ENCODE measurements around the gene PTGER2. TPM values are rescaled to one million over a fixed set of nuclear protein-coding genes. Genes with fewer than 3 reads are reported as not detected.
A peak's percentile ranks its signal among the peaks of the same experiment; 100 is the strongest.

Gene PTGER2
- total RNA-seq, 4 donors from 2014 or later = 2.1 to 14.4 (median 4.0) TPM

- H3K27ac ChIP-seq = peak within 1 kb of the TSS in 2 of 4 donors; percentile 50 to 57
- H3K4me1 ChIP-seq = peaks cover 0 to 40% (median 3%) of the 10 kb centered on the region in 4 donors
- H3K4me3 ChIP-seq = peak within 1 kb of the TSS; percentile 28 to 57 (median 40)
- no peak for TF ChIP-seq POLR2A (IDR thresholded peaks at IDR 0.05)
- no peak for TF ChIP-seq EP300 (IDR thresholded peaks at IDR 0.05)
- no peak for TF ChIP-seq CTCF (IDR thresholded peaks at IDR 0.05)
- H3K36me3 ChIP-seq = no peaks in the 10 kb centered on the region
- H3K9me3 ChIP-seq = no peaks in the 10 kb centered on the region
- no peak for DNase-seq (ENCODE audit: low spot score in 2 of 2)
- WGBS, 2 donors = 1 to 7% methylated on average over 24 to 56 of the region's 63 CpGs
- peaks cover 0 to 22% of the 10 kb centered on the region in 2 donors for H3K27me3 ChIP-seq
These were observed 46.4 kb upstream of the PTGER2 start, which contains the start of gene PTGDR for GRCh38 chr14:52267501-52268278. Gene PTGDR (plus strand): TSS chr14:52267698. CDS start chr14:52267815, 117 bp downstream.

- H3K27me3 ChIP-seq = peaks cover 0 to 22% of the 10 kb centered on the region in 2 donors
- TF ChIP-seq CTCF (IDR thresholded peaks at IDR 0.05) = no peak
- TF ChIP-seq EP300 (IDR thresholded peaks at IDR 0.05) = no peak
- TF ChIP-seq POLR2A (IDR thresholded peaks at IDR 0.05) = no peak
- 2 to 3% methylated on average over 26 to 51 of the region's 54 CpGs for WGBS, 2 donors
- H3K4me1 ChIP-seq = peaks cover 0 to 40% (median 3%) of the 10 kb centered on the region in 4 donors
- H3K27ac ChIP-seq = peak overlapping the region in 2 of 4 donors; percentile 15 to 57
- H3K9me3 ChIP-seq = no peaks in the 10 kb centered on the region
- DNase-seq (ENCODE audit: low spot score in 2 of 2) = no peak
- H3K4me3 ChIP-seq = peak overlapping the region; percentile 28 to 57 (median 40)
- no peaks in the 10 kb centered on the region for H3K36me3 ChIP-seq
These were observed 45.6 kb upstream of the PTGER2 start for GRCh38 chr14:52268279-52269061.

GRCh38 chr14:52269100-52269499 lies 45.0 kb upstream of the PTGER2 start:
- Histone ChIP-seq H3K27me3 (peaks cover 0 to 22% of the 10 kb centered on the region in 2 donors), H3K36me3 (no peaks in the 10 kb centered on the region), H3K9me3 (no peaks in the 10 kb centered on the region), H3K4me3 (peak overlapping the region; percentile 28 to 57 (median 40)), H3K4me1 (peaks cover 0 to 40% (median 3%) of the 10 kb centered on the region in 4 donors), H3K27ac (peak overlapping the region in 2 of 4 donors; percentile 15 to 57)
- TF ChIP-seq EP300 (IDR thresholded peaks at IDR 0.05) (no peak), POLR2A (IDR thresholded peaks at IDR 0.05) (no peak), CTCF (IDR thresholded peaks at IDR 0.05) (no peak)
- no peak for DNase-seq (ENCODE audit: low spot score in 2 of 2)
- WGBS, 2 donors = 51 to 67% methylated on average over 17 of the region's 17 CpGs

GRCh38 chr14:52269982-52270381 lies 44.1 kb upstream of the PTGER2 start:
- H3K9me3 ChIP-seq = no peaks in the 10 kb centered on the region
- H3K4me3 ChIP-seq = no peak overlapping the region
- no peaks in the 10 kb centered on the region for H3K36me3 ChIP-seq
- DNase-seq (ENCODE audit: low spot score in 2 of 2) = no peak
- H3K27ac ChIP-seq = peak overlapping the region in 1 of 4 donors; percentile 19
- TF ChIP-seq CTCF (IDR thresholded peaks at IDR 0.05) (no peak), EP300 (IDR thresholded peaks at IDR 0.05) (peak in 1 of 2 donors; percentile 63)
- 47 to 50% methylated on average over 8 of the region's 8 CpGs for WGBS, 2 donors
- H3K27me3 ChIP-seq = peaks cover 0 to 22% of the 10 kb centered on the region in 2 donors
- H3K4me1 ChIP-seq = peaks cover 0 to 40% (median 3%) of the 10 kb centered on the region in 4 donors

Measured in tibial nerve (tissue), 4 donors.